ENCODE data around the gene DNAJC16.
"Not testable (repeated sequence)": the region's sequence is repeated elsewhere in the genome, so short reads cannot be mapped to it uniquely, and the experiment has no call there.

Gene DNAJC16

DNA sequence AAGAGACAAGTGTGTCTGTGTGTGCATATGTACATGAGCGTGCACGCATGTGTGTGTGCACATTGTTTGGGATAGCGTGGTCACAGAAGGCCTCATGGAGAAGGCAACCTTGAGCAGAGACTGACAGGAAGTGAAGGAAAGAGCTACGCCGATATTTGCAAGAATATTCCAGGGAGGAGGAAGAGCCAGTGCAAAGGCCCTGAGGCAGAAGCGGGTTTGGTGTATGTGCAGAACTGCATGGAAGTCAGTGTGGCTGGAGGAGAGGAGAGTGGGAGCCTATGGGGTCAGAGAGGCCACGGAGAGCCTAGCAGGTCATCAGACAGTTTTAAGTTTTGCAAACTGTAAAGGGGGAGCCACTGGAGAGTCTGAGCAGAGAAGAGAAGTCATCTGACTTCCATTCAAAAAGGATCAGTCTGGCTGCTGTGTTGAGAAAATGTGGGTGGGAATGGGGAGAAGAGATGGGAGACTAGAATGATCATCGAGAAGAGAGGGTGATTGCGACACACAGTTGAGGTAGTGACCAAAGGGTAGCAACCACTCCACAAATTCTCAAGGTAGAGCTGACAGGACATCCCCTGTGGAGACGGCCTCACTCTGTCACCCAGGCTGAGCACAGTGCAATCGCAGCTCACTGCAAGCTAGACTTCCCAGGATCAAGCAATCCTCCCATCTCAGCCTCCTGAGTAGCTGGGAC, 46.8 kb upstream of the DNAJC16 start:
- no peaks in the 10 kb centered on the region for H3K9me2 ChIP-seq (replicated peaks; ENCODE audit: insufficient read depth, low read length)
- H3K79me2 ChIP-seq (ENCODE audit: insufficient read depth, low read length), result no peaks in the 10 kb centered on the region

DNA sequence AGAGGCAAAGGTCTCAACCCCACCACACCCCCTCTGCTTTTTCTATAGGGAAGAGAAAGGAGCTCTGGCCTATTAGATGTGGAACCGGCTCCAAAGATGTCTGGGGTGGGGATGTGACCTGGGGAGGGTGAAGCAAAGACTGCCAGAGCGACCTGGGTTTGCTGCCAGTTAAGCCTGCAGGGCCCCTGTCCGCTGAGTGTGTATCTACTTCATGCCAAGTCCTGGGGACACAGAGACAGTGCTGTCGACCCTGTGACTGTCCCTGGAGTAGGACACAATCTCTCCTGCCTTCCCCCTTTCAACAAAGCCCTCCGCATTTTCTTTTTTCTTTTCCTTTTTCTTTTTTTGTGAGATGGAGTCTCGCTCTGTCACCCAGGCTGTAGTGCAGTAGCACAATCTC, 44.2 kb upstream of the DNAJC16 start:
- not testable (repeated sequence) for H3F3A ChIP-seq (ENCODE audit: insufficient read depth); H3K36me3 ChIP-seq (ENCODE audit: low read length); H3K9ac ChIP-seq (ENCODE audit: low read length); H3K79me2 ChIP-seq (ENCODE audit: insufficient read depth, low read length); H4K20me1 ChIP-seq (ENCODE audit: low read depth, low read length); H3K9me2 ChIP-seq (replicated peaks; ENCODE audit: insufficient read depth, low read length); H3K4me3 ChIP-seq (ENCODE audit: insufficient read depth, low read length, poor library complexity, severe bottlenecking); H3K4me2 ChIP-seq (ENCODE audit: low read depth, low read length, poor library complexity, severe bottlenecking); H3K27ac ChIP-seq (ENCODE audit: low read depth, low read length); H2AFZ ChIP-seq (ENCODE audit: low read depth, low read length, severe bottlenecking); H3K9me3 ChIP-seq (ENCODE audit: insufficient read depth, low read length); H3K27me3 ChIP-seq (ENCODE audit: low read length)

More for the DNA sequence above, 46.8 kb upstream of the DNAJC16 start:
- H3K27me3 ChIP-seq (ENCODE audit: low read length), result no peaks in the 10 kb centered on the region
- H3K4me3 ChIP-seq (ENCODE audit: insufficient read depth, low read length, poor library complexity, severe bottlenecking), result no peak overlapping the region
- H3K4me2 ChIP-seq (ENCODE audit: low read depth, low read length, poor library complexity, severe bottlenecking), result no peak overlapping the region
- H3K36me3 ChIP-seq (ENCODE audit: low read length), result no peaks in the 10 kb centered on the region
- no peak overlapping the region for H3K27ac ChIP-seq (ENCODE audit: low read depth, low read length)
- no peak for TF ChIP-seq EZH2phosphoT487 (conservative IDR thresholded peaks at IDR 0.05; ENCODE audit: low read length)
- TF ChIP-seq, protein P1, sequence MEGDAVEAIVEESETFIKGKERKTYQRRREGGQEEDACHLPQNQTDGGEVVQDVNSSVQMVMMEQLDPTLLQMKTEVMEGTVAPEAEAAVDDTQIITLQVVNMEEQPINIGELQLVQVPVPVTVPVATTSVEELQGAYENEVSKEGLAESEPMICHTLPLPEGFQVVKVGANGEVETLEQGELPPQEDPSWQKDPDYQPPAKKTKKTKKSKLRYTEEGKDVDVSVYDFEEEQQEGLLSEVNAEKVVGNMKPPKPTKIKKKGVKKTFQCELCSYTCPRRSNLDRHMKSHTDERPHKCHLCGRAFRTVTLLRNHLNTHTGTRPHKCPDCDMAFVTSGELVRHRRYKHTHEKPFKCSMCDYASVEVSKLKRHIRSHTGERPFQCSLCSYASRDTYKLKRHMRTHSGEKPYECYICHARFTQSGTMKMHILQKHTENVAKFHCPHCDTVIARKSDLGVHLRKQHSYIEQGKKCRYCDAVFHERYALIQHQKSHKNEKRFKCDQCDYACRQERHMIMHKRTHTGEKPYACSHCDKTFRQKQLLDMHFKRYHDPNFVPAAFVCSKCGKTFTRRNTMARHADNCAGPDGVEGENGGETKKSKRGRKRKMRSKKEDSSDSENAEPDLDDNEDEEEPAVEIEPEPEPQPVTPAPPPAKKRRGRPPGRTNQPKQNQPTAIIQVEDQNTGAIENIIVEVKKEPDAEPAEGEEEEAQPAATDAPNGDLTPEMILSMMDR (IDR thresholded peaks at IDR 0.05; ENCODE audit: insufficient read depth, low read length, poor library complexity, severe bottlenecking), result no peak
- no peaks in the 10 kb centered on the region for H3K9me3 ChIP-seq (ENCODE audit: insufficient read depth, low read length)
- H3F3A ChIP-seq (ENCODE audit: insufficient read depth), result no peaks in the 10 kb centered on the region
- H3K9ac ChIP-seq (ENCODE audit: low read length), result no peak overlapping the region
- H2AFZ ChIP-seq (ENCODE audit: low read depth, low read length, severe bottlenecking), result no peak overlapping the region
- no peaks in the 10 kb centered on the region for H4K20me1 ChIP-seq (ENCODE audit: low read depth, low read length)

DNA sequence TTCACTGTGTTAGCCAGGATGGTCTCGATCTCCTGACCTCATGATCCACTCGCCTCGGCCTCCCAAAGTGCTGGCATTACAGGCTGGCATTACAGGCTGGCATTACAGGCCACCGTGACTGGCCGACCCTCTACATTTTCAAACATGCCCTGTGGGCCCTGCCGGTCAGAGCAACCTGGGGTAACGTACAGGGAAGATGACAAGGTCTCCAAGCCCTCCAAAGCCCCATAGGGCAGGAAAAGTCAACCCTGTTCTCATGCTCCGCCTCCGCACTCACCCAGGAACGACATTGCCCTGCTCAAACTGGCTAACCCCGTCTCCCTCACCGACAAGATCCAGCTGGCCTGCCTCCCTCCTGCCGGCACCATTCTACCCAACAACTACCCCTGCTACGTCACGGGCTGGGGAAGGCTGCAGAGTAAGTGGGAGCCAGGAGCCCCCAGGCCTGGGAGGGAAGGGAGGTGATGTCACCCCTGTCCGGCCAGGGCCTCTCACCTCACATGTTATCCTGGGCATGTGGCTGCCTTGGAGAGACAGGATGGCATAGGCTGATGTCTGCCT, 43.6 kb upstream of the DNAJC16 start:
- not testable (repeated sequence) for H3K27me3 ChIP-seq (ENCODE audit: low read length); H4K20me1 ChIP-seq (ENCODE audit: low read depth, low read length); H3K4me2 ChIP-seq (ENCODE audit: low read depth, low read length, poor library complexity, severe bottlenecking); H3F3A ChIP-seq (ENCODE audit: insufficient read depth); H3K36me3 ChIP-seq (ENCODE audit: low read length); H3K27ac ChIP-seq (ENCODE audit: low read depth, low read length); H2AFZ ChIP-seq (ENCODE audit: low read depth, low read length, severe bottlenecking); H3K9me2 ChIP-seq (replicated peaks; ENCODE audit: insufficient read depth, low read length); H3K79me2 ChIP-seq (ENCODE audit: insufficient read depth, low read length); H3K9me3 ChIP-seq (ENCODE audit: insufficient read depth, low read length); H3K4me3 ChIP-seq (ENCODE audit: insufficient read depth, low read length, poor library complexity, severe bottlenecking); H3K9ac ChIP-seq (ENCODE audit: low read length)

DNA sequence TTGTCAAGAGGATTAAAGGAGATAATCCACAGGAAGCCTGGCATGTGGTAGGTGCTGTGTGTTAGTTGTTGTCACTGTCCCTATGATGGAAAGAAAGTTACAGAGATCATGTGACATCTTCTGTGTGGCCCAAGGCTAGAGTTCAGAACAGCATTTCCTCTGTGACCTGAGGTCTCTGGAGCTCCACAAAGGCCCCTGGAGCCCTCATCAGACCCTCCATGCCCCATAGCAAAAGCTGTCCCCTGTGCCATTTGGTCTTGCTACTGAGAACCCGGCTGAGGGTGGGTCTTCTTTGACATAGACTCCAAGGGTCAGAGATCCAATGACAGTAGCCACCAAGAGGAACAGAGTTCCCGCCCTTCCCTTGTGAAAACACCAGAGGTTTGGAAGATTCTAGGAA, 42.7 kb upstream of the DNAJC16 start:
- no peaks in the 10 kb centered on the region for H4K20me1 ChIP-seq (ENCODE audit: low read depth, low read length)
- H3K4me2 ChIP-seq (ENCODE audit: low read depth, low read length, poor library complexity, severe bottlenecking), result no peak overlapping the region
- no peaks in the 10 kb centered on the region for H3K9me2 ChIP-seq (replicated peaks; ENCODE audit: insufficient read depth, low read length)
- TF ChIP-seq EZH2phosphoT487 (conservative IDR thresholded peaks at IDR 0.05; ENCODE audit: low read length), result no peak
- TF ChIP-seq, protein P1 (IDR thresholded peaks at IDR 0.05; ENCODE audit: insufficient read depth, low read length, poor library complexity, severe bottlenecking), result no peak
- H3K79me2 ChIP-seq (ENCODE audit: insufficient read depth, low read length), result no peaks in the 10 kb centered on the region
- H3K27me3 ChIP-seq (ENCODE audit: low read length), result no peaks in the 10 kb centered on the region
- H3K4me3 ChIP-seq (ENCODE audit: insufficient read depth, low read length, poor library complexity, severe bottlenecking), result no peak overlapping the region
- H3K9me3 ChIP-seq (ENCODE audit: insufficient read depth, low read length), result no peaks in the 10 kb centered on the region
- no peak overlapping the region for H3K9ac ChIP-seq (ENCODE audit: low read length)
- no peaks in the 10 kb centered on the region for H3K36me3 ChIP-seq (ENCODE audit: low read length)
- H3F3A ChIP-seq (ENCODE audit: insufficient read depth), result no peaks in the 10 kb centered on the region
- H3K27ac ChIP-seq (ENCODE audit: low read depth, low read length), result no peak overlapping the region
- no peak overlapping the region for H2AFZ ChIP-seq (ENCODE audit: low read depth, low read length, severe bottlenecking)

DNA sequence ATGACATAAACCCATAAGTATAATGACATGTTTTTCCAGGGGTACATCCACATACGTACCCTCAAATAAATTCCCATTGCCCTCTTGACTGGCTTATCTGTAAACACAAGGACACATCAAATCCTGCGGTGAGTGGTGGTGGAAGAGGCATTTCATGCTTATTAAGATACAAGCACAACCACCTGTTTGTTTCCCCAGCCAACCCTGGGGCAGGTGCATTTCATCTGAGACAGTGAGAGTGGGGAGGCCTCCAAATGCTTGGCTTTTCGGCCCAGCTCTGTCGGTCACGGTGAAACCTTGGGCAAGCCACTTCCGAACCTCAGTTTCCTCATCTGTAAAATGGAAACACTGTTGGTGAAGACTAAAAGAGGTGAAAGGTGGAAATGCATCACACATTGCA, 42.2 kb upstream of the DNAJC16 start:
- not testable (repeated sequence) for H3K9me2 ChIP-seq (replicated peaks; ENCODE audit: insufficient read depth, low read length); H3K36me3 ChIP-seq (ENCODE audit: low read length); H3K9me3 ChIP-seq (ENCODE audit: insufficient read depth, low read length); H2AFZ ChIP-seq (ENCODE audit: low read depth, low read length, severe bottlenecking); H4K20me1 ChIP-seq (ENCODE audit: low read depth, low read length); H3K27me3 ChIP-seq (ENCODE audit: low read length); H3F3A ChIP-seq (ENCODE audit: insufficient read depth); H3K4me2 ChIP-seq (ENCODE audit: low read depth, low read length, poor library complexity, severe bottlenecking); H3K9ac ChIP-seq (ENCODE audit: low read length); H3K79me2 ChIP-seq (ENCODE audit: insufficient read depth, low read length); H3K27ac ChIP-seq (ENCODE audit: low read depth, low read length); H3K4me3 ChIP-seq (ENCODE audit: insufficient read depth, low read length, poor library complexity, severe bottlenecking)

All from SU-DHL-6 (cell line).